Measurements from ENCODE around the gene PEX5L. TPM values are rescaled to one million over a fixed set of nuclear protein-coding genes. Genes with fewer than 3 reads are reported as not detected.

Gene PEX5L
- total and polyA plus RNA-seq, 10 of the 15 experiments (the other 5 are each of a cell fraction or from before 2014, with no cell fraction given): 0.11 to 17.0 (median 0.50) TPM

DNA sequence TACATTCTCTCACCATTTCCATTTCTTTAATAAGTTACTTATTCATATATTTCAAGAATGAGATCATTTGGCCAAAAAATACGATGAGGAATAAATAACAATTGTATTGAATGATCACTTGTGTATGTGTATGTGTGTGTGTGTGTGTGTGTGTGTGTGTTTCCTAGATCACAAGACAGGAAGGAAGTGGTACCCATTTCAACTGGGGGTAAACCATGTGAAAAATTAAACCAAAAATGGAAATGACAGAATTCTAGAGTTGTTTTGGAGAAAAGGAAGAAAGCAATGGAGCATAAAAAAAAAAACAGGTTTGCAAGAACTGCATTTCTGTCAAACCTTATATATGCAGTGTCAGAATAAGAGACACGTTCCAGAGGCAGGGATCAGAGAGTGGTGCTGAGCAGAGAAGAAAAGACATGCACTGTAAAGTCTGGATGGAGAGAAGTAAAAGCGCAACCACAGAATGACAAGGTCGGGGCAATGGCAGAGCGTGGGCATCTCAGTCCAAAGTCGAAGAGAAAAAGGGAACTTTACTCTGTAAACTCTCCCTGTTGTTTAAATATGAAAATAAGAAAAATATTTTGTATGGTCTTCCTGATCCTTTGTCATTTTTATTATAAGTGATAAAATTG is 75.5 kb downstream of the PEX5L start (continued):
- TF ChIP-seq, protein P1, sequence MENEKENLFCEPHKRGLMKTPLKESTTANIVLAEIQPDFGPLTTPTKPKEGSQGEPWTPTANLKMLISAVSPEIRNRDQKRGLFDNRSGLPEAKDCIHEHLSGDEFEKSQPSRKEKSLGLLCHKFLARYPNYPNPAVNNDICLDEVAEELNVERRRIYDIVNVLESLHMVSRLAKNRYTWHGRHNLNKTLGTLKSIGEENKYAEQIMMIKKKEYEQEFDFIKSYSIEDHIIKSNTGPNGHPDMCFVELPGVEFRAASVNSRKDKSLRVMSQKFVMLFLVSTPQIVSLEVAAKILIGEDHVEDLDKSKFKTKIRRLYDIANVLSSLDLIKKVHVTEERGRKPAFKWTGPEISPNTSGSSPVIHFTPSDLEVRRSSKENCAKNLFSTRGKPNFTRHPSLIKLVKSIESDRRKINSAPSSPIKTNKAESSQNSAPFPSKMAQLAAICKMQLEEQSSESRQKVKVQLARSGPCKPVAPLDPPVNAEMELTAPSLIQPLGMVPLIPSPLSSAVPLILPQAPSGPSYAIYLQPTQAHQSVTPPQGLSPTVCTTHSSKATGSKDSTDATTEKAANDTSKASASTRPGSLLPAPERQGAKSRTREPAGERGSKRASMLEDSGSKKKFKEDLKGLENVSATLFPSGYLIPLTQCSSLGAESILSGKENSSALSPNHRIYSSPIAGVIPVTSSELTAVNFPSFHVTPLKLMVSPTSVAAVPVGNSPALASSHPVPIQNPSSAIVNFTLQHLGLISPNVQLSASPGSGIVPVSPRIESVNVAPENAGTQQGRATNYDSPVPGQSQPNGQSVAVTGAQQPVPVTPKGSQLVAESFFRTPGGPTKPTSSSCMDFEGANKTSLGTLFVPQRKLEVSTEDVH (IDR thresholded peaks at IDR 0.05; ENCODE audit: low read depth, partially characterized antibody): no peak
- TF ChIP-seq ESRRA (IDR thresholded peaks at IDR 0.05; ENCODE audit: low read length): no peak; the same call in 1 of the 2 replicates
- TF ChIP-seq, protein P2, sequence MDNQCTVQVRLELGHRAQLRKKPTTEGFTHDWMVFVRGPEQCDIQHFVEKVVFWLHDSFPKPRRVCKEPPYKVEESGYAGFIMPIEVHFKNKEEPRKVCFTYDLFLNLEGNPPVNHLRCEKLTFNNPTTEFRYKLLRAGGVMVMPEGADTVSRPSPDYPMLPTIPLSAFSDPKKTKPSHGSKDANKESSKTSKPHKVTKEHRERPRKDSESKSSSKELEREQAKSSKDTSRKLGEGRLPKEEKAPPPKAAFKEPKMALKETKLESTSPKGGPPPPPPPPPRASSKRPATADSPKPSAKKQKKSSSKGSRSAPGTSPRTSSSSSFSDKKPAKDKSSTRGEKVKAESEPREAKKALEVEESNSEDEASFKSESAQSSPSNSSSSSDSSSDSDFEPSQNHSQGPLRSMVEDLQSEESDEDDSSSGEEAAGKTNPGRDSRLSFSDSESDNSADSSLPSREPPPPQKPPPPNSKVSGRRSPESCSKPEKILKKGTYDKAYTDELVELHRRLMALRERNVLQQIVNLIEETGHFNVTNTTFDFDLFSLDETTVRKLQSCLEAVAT (IDR thresholded peaks at IDR 0.05): no peak; the same call in 1 of the 2 replicates
- no peak for TF ChIP-seq WRNIP1 (IDR thresholded peaks at IDR 0.05; ENCODE audit: borderline replicate concordance, low read depth, low read length)
- no peak for TF ChIP-seq POU2F2 (IDR thresholded peaks at IDR 0.05; ENCODE audit: borderline replicate concordance, low read depth, low read length)
- no peak for TF ChIP-seq RFX5 (IDR thresholded peaks at IDR 0.05; ENCODE audit: low read depth, low read length)
- no peak for TF ChIP-seq SPI1 (IDR thresholded peaks at IDR 0.05; ENCODE audit: borderline replicate concordance, insufficient read depth, low read depth, low read length)
- no peak for TF ChIP-seq NFYA (IDR thresholded peaks at IDR 0.05; ENCODE audit: borderline replicate concordance, low read depth, low read length)
- TF ChIP-seq SMAD5 (IDR thresholded peaks at IDR 0.05; ENCODE audit: low read depth): no peak
- TF ChIP-seq, protein P3, sequence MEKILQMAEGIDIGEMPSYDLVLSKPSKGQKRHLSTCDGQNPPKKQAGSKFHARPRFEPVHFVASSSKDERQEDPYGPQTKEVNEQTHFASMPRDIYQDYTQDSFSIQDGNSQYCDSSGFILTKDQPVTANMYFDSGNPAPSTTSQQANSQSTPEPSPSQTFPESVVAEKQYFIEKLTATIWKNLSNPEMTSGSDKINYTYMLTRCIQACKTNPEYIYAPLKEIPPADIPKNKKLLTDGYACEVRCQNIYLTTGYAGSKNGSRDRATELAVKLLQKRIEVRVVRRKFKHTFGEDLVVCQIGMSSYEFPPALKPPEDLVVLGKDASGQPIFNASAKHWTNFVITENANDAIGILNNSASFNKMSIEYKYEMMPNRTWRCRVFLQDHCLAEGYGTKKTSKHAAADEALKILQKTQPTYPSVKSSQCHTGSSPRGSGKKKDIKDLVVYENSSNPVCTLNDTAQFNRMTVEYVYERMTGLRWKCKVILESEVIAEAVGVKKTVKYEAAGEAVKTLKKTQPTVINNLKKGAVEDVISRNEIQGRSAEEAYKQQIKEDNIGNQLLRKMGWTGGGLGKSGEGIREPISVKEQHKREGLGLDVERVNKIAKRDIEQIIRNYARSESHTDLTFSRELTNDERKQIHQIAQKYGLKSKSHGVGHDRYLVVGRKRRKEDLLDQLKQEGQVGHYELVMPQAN (conservative IDR thresholded peaks at IDR 0.05): no peak
- no peak for TF ChIP-seq YBX1 (IDR thresholded peaks at IDR 0.05)
- no peak for TF ChIP-seq LARP7 (IDR thresholded peaks at IDR 0.05)
- TF ChIP-seq, protein P4, sequence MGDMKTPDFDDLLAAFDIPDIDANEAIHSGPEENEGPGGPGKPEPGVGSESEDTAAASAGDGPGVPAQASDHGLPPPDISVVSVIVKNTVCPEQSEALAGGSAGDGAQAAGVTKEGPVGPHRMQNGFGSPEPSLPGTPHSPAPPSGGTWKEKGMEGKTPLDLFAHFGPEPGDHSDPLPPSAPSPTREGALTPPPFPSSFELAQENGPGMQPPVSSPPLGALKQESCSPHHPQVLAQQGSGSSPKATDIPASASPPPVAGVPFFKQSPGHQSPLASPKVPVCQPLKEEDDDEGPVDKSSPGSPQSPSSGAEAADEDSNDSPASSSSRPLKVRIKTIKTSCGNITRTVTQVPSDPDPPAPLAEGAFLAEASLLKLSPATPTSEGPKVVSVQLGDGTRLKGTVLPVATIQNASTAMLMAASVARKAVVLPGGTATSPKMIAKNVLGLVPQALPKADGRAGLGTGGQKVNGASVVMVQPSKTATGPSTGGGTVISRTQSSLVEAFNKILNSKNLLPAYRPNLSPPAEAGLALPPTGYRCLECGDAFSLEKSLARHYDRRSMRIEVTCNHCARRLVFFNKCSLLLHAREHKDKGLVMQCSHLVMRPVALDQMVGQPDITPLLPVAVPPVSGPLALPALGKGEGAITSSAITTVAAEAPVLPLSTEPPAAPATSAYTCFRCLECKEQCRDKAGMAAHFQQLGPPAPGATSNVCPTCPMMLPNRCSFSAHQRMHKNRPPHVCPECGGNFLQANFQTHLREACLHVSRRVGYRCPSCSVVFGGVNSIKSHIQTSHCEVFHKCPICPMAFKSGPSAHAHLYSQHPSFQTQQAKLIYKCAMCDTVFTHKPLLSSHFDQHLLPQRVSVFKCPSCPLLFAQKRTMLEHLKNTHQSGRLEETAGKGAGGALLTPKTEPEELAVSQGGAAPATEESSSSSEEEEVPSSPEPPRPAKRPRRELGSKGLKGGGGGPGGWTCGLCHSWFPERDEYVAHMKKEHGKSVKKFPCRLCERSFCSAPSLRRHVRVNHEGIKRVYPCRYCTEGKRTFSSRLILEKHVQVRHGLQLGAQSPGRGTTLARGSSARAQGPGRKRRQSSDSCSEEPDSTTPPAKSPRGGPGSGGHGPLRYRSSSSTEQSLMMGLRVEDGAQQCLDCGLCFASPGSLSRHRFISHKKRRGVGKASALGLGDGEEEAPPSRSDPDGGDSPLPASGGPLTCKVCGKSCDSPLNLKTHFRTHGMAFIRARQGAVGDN (IDR thresholded peaks at IDR 0.05): no peak
- TF ChIP-seq, protein P5, sequence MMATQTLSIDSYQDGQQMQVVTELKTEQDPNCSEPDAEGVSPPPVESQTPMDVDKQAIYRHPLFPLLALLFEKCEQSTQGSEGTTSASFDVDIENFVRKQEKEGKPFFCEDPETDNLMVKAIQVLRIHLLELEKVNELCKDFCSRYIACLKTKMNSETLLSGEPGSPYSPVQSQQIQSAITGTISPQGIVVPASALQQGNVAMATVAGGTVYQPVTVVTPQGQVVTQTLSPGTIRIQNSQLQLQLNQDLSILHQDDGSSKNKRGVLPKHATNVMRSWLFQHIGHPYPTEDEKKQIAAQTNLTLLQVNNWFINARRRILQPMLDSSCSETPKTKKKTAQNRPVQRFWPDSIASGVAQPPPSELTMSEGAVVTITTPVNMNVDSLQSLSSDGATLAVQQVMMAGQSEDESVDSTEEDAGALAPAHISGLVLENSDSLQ (IDR thresholded peaks at IDR 0.05): no peak
- TF ChIP-seq ZNF217 (IDR thresholded peaks at IDR 0.05): no peak
- TF ChIP-seq NR2C1 (IDR thresholded peaks at IDR 0.05): no peak
- no peak for TF ChIP-seq PML (IDR thresholded peaks at IDR 0.05; ENCODE audit: low read length)
- TF ChIP-seq HDAC6 (IDR thresholded peaks at IDR 0.05; ENCODE audit: unreplicated experiment): no peak
